T-helper 17 cell (primary cell): Measurements from ENCODE around the gene GABRD. TPM values are rescaled to one million over a fixed set of nuclear protein-coding genes. Genes with fewer than 3 reads are reported as not detected.

Experiments
- ATAC-seq: fragments of 150-1000 bp; cut with Tn5 transposase; 2 replicates; pipeline ENCODE4 v1.10.0; 2021; ENCODE audit warnings: mild to moderate bottlenecking, moderate library complexity
- DNase-seq, 3 donors: peaks; one replicate each; pipeline versions ENCODE4 v3.0.0 to v3.0.0-alpha.2; 2020 to 2021
- H3K9me3 ChIP-seq: one replicate; pipeline ENCODE4 v1.7.0; 2013; ENCODE audit warnings: low read length, mild to moderate bottlenecking; ENCODE audit not compliant: control insufficient read depth, poor library complexity, severe bottlenecking
- H3K27ac Mint-ChIP-seq: one replicate; pipeline ENCODE4 v1.8.0; 2022; ENCODE audit warnings: mild to moderate bottlenecking, moderate library complexity, mixed read lengths
- H3K27me3 Mint-ChIP-seq: one replicate; pipeline ENCODE4 v1.8.0; 2022; ENCODE audit warnings: mixed read lengths
- H3K36me3 Mint-ChIP-seq: one replicate; pipeline ENCODE4 v1.8.0; 2022; ENCODE audit warnings: low read depth, mixed read lengths
- H3K4me1 Mint-ChIP-seq: one replicate; pipeline ENCODE4 v1.8.0; 2022; ENCODE audit warnings: mild to moderate bottlenecking, mixed read lengths
- H3K4me3 Mint-ChIP-seq: one replicate; pipeline ENCODE4 v1.8.0; 2022; ENCODE audit warnings: mild to moderate bottlenecking, moderate library complexity, mixed read lengths
- total RNA-seq, 4 donors: library from RNA in 2 of 4; stranded (reverse) in 2 of 4; gene quantifications; one replicate each; pipeline ENCODE4 v1.2.3 and lab custom pipeline; 2022 to 2026

Gene GABRD
- total RNA-seq, 2 donors from 2014 or later, result 0.17 TPM; not detected in 1

- Mint-ChIP-seq H3K4me3 (no peak overlapping the region), H3K4me1 (peaks cover 10% of the 10 kb centered on the region), H3K27ac (no peak overlapping the region), H3K27me3 (no peaks in the 10 kb centered on the region), H3K36me3 (peaks cover 15% of the 10 kb centered on the region)
- DNase-seq (no peak), ATAC-seq (no peak)
- no peaks in the 10 kb centered on the region for H3K9me3 ChIP-seq
Measured at GRCh38 chr1:2065699-2066098, 46.6 kb downstream of the GABRD start.

DNA sequence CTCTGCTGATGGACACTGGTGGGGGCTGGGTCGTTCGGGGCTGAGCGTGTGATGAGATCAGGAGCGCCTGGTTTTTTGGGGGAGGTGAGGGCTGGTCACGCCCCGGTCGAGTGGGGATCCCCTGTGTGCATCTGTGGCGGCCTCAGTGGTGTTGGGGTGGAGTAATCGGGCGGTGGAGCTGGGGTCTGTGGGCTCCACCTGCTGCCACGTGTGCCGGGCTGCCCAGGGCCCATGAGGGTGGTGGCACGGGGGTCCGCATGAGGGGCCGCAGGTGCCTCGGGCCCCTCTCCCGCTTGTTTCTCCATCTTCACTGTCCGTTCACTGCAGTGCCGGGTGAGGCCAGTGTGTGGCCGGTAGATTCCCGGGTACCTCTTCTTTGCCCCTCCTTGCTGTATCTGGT lies 48.2 kb downstream of the GABRD start:
- Mint-ChIP-seq H3K27me3 (no peaks in the 10 kb centered on the region), H3K36me3 (peaks cover 13% of the 10 kb centered on the region), H3K4me1 (peaks cover 17% of the 10 kb centered on the region), H3K27ac (no peak overlapping the region), H3K4me3 (no peak overlapping the region)
- no peak for DNase-seq
- no peak for ATAC-seq
- H3K9me3 ChIP-seq, result no peaks in the 10 kb centered on the region

DNA sequence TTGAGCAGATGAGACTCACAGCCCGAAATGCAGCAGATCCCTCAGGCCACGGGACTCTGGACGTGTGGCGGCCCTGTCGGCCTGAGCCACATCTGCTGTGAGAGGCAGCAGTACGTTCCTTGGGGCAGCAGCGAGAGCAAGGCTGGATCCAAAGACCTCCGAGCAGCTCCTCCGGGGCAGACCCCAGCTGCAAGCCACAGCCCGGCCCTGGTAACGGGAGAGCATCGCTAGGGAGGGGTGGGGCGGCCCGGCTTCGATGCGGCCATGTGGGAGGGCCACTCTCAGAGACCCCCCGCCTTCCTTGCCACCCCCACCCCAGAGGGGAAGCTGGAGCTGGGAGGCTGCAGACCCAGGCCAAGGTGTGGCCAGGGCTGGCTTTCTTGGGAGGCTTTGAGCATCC lies 48.8 kb downstream of the GABRD start:
- peaks cover 17% of the 10 kb centered on the region for H3K4me1 Mint-ChIP-seq
- no peaks in the 10 kb centered on the region for H3K27me3 Mint-ChIP-seq
- DNase-seq (no peak), ATAC-seq (no peak)
- H3K36me3 Mint-ChIP-seq, result peaks cover 13% of the 10 kb centered on the region
- H3K27ac Mint-ChIP-seq, result no peak overlapping the region
- no peak overlapping the region for H3K4me3 Mint-ChIP-seq
- no peaks in the 10 kb centered on the region for H3K9me3 ChIP-seq

- no peak overlapping the region for H3K27ac Mint-ChIP-seq
- H3K9me3 ChIP-seq, result no peaks in the 10 kb centered on the region
- no peak overlapping the region for H3K4me3 Mint-ChIP-seq
- no peak for DNase-seq
- ATAC-seq, result no peak
- peaks cover 10% of the 10 kb centered on the region for H3K36me3 Mint-ChIP-seq
- H3K27me3 Mint-ChIP-seq, result no peaks in the 10 kb centered on the region
- peaks cover 17% of the 10 kb centered on the region for H3K4me1 Mint-ChIP-seq
Measured at GRCh38 chr1:2068951-2069350, 49.8 kb downstream of the GABRD start.

DNA sequence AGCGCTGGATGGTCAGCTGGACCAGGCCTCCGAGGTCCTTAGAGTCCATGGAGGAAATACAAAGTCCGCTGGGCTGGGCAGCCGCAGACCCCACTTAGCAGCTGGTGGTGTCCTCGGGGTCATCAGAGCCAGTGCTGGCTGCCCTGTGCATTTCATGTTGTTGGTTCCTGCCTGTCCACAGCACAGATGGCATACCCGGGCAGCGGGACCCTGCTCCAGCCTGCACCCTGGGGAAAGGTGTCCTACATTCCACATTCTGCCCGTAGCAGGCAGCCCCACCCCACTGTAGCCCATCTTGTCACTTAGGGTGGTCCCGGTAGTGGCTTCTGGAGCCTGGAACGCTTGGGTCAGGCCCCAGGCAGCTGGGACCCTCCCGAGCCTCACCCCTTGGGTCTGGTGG lies 50.9 kb downstream of the GABRD start:
- DNase-seq, result no peak
- Mint-ChIP-seq H3K27ac (no peak overlapping the region), H3K4me3 (no peak overlapping the region), H3K27me3 (no peaks in the 10 kb centered on the region), H3K36me3 (peaks cover 6% of the 10 kb centered on the region), H3K4me1 (peaks cover 21% of the 10 kb centered on the region)
- no peaks in the 10 kb centered on the region for H3K9me3 ChIP-seq
- no peak for ATAC-seq

DNA sequence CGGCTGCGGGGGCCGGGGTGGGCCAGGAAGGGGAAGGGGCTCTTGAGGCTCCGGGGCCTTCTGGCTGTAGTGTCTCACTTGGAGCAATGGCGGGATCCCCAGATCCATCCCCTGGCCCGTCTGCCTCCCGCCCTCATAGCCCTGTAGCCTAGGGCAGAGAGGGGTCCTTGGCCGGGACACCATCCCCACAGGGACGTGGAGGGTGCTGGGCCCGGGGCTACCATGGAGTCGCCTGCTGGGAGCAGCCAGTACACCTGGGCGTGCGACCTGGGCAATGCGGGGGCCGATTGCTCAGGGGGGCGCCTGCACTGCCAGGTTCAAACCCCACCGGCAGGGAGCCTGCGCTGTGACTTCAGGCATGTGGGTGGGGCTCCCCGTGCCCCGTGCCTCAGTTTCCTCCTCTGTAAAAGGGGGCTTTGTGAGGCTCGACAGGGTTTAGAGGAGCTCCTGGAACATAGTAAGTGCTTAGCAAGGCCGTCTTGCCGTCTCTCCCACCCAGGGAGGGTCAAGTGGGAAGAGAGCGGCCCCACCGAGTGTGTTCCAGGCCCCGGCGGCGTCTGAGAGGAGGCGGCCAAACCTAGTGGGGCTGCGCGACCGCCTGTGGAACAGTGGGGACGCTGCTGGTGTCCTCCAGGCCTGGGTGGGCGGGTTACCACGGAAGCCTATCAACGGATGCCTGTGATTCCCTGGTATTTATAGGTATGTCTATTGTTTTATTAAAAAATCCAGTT lies 51.8 kb downstream of the GABRD start:
- Mint-ChIP-seq H3K27me3 (no peaks in the 10 kb centered on the region), H3K27ac (no peak overlapping the region), H3K4me1 (peaks cover 21% of the 10 kb centered on the region), H3K4me3 (no peak overlapping the region), H3K36me3 (peaks cover 6% of the 10 kb centered on the region)
- DNase-seq (no peak), ATAC-seq (no peak)
- H3K9me3 ChIP-seq, result no peaks in the 10 kb centered on the region

- ATAC-seq, result no peak
Measured at GRCh38 chr1:2072109-2072806, 53.1 kb downstream of the GABRD start.

GRCh38 chr1:2072891-2073290 lies 53.7 kb downstream of the GABRD start:
- ATAC-seq (no peak), DNase-seq (no peak)
- peaks cover 3% of the 10 kb centered on the region for H3K36me3 Mint-ChIP-seq
- no peak overlapping the region for H3K4me3 Mint-ChIP-seq
- H3K27ac Mint-ChIP-seq, result no peak overlapping the region
- no peaks in the 10 kb centered on the region for H3K27me3 Mint-ChIP-seq
- H3K9me3 ChIP-seq, result peaks cover 3% of the 10 kb centered on the region
- H3K4me1 Mint-ChIP-seq, result peaks cover 12% of the 10 kb centered on the region

More at GRCh38 chr1:2072109-2072806, 53.1 kb downstream of the GABRD start:
- Mint-ChIP-seq H3K36me3 (peaks cover 3% of the 10 kb centered on the region), H3K4me3 (no peak overlapping the region), H3K27ac (peak overlapping the region; percentile 47), H3K4me1 (peaks cover 14% of the 10 kb centered on the region), H3K27me3 (no peaks in the 10 kb centered on the region)
- H3K9me3 ChIP-seq, result peaks cover 3% of the 10 kb centered on the region
- no peak for DNase-seq

- ATAC-seq (no peak), DNase-seq (no peak)
- H3K4me3 Mint-ChIP-seq, result no peak overlapping the region
- H3K4me1 Mint-ChIP-seq, result peaks cover 12% of the 10 kb centered on the region
- H3K9me3 ChIP-seq, result peaks cover 3% of the 10 kb centered on the region
- H3K36me3 Mint-ChIP-seq, result peaks cover 8% of the 10 kb centered on the region
- H3K27me3 Mint-ChIP-seq, result no peaks in the 10 kb centered on the region
- no peak overlapping the region for H3K27ac Mint-ChIP-seq
Measured at GRCh38 chr1:2073382-2074230, 54.5 kb downstream of the GABRD start.

DNA sequence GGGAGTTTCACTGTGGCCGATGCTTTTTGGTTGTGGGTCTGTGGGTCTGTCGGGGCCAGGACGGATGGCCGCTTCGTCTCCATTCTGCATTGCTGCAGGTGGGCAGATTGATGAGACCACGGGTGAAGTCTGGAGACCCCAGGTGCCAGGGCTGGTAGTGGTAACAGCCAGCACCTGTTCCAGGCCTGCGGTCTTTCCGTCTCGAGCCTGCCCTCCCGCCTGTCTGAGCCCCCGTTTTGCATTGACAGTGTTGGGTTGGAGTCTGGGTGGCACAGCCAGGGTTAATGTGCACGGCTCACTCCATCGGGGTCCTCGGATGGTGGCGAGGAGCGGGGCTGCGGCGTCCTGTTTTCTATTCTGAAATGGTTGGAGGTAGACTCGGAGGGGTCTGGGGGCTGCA lies 55.3 kb downstream of the GABRD start:
- Mint-ChIP-seq H3K36me3 (peaks cover 9% of the 10 kb centered on the region), H3K4me1 (peaks cover 12% of the 10 kb centered on the region), H3K27ac (peak overlapping the region; percentile 21), H3K4me3 (no peak overlapping the region), H3K27me3 (no peaks in the 10 kb centered on the region)
- DNase-seq, result no peak
- H3K9me3 ChIP-seq, result peaks cover 3% of the 10 kb centered on the region
- ATAC-seq, result no peak

- no peak overlapping the region for H3K4me3 Mint-ChIP-seq
- peaks cover 9% of the 10 kb centered on the region for H3K36me3 Mint-ChIP-seq
Measured at GRCh38 chr1:2074944-2075740, 56.0 kb downstream of the GABRD start.

GRCh38 chr1:2076826-2077225 lies 57.7 kb downstream of the GABRD start:
- peaks cover 3% of the 10 kb centered on the region for H3K9me3 ChIP-seq
- Mint-ChIP-seq H3K4me1 (peaks cover 11% of the 10 kb centered on the region), H3K27ac (no peak overlapping the region), H3K27me3 (no peaks in the 10 kb centered on the region), H3K4me3 (no peak overlapping the region), H3K36me3 (peaks cover 9% of the 10 kb centered on the region)
- DNase-seq (no peak), ATAC-seq (no peak)

More at GRCh38 chr1:2074944-2075740, 56.0 kb downstream of the GABRD start:
- Mint-ChIP-seq H3K4me1 (peaks cover 13% of the 10 kb centered on the region), H3K27ac (peak overlapping the region; percentile 21), H3K27me3 (no peaks in the 10 kb centered on the region)
- no peak for ATAC-seq
- DNase-seq, result no peak
- peaks cover 3% of the 10 kb centered on the region for H3K9me3 ChIP-seq
